A549 (cell line): ENCODE data around the gene PCDHGA6. TPM values are rescaled to one million over a fixed set of nuclear protein-coding genes. Genes with fewer than 3 reads are reported as not detected.
A peak's percentile ranks its signal among the peaks of the same experiment; 100 is the strongest.
"Not testable (repeated sequence)": the region's sequence is repeated elsewhere in the genome, so short reads cannot be mapped to it uniquely, and the experiment has no call there.

ENCODE experiments used
- ATAC-seq, 2 experiments: fragments of 200-7000 bp in 1 of 2; fragments of >200 bp in 1 of 2; cut with Nextera tagmentation in 1 of 2; cut with Tn5 transposase in 1 of 2; 3 replicates each; pipeline versions ENCODE4 v1.8.0 to v1.9.1; 2018 to 2020; ENCODE audit warnings: mild to moderate bottlenecking in 1 of 2, moderate library complexity in 1 of 2
- CTCF ChIA-PET: fragments of 300-600 bp; sonication (Branson Sonifier 250); formaldehyde crosslinking; extraction: SDS; loops from one replicate; lab custom pipeline; 2021; ENCODE audit warnings: antibody characterized with exemption, inconsistent platforms; lab: Yijun Ruan, JAX
- POLR2A ChIA-PET: fragments of 350-600 bp; formaldehyde crosslinking; extraction: SDS; loops from one replicate; lab custom pipeline; 2021; ENCODE audit warnings: antibody characterized with exemption, inconsistent platforms; lab: Yijun Ruan, JAX
- DNase-seq, 2 experiments: peaks; one replicate each; pipeline versions ENCODE4 v3.0.0 to v3.0.0-alpha.2; 2011 to 2016; ENCODE audit warnings: low read depth in 1 of 2, low spot score in 1 of 2
- FAIRE-seq: peaks from 2 replicates; lab custom pipeline; 2011; peaks lifted over from hg19 to GRCh38; lab: Jason Lieb, UNC
- H3K27ac ChIP-seq, 2 experiments: fragments of >200 bp; sonication (Bioruptor Twin); formaldehyde crosslinking; 3 replicates each; pipeline ENCODE4 v1.5.1; 2016 to 2017
- H3K4me1 ChIP-seq: fragments of >200 bp; sonication (Bioruptor Twin); formaldehyde crosslinking; 3 replicates; pipeline ENCODE4 v1.6.1; 2016
- H3K4me2 ChIP-seq: fragments of >200 bp; sonication (Bioruptor Twin); formaldehyde crosslinking; 3 replicates; pipeline ENCODE4 v1.6.1; 2016
- H3K4me3 ChIP-seq: fragments of >200 bp; sonication (Bioruptor Twin); formaldehyde crosslinking; 3 replicates; pipeline ENCODE4 v1.5.1; 2016
- H3K9me3 ChIP-seq: fragments of >200 bp; sonication (Bioruptor Twin); formaldehyde crosslinking; 3 replicates; pipeline ENCODE4 v1.6.1; 2016
- CTCF ChIP-seq: fragments of >200 bp; sonication (Bioruptor Twin); formaldehyde crosslinking; IDR thresholded peaks from 3 replicates; pipeline ENCODE4 v1.5.1; 2016
- E2F6 ChIP-seq: IDR thresholded peaks from 2 replicates; pipeline ENCODE4 v1.6.1; 2012; ENCODE audit warnings: low read depth, borderline replicate concordance
- HES2 ChIP-seq: fragments of >200 bp; sonication (Bioruptor Twin); formaldehyde crosslinking; IDR thresholded peaks from 2 replicates; pipeline ENCODE4 v1.6.1; 2016
- KDM1A ChIP-seq: fragments of 200-600 bp; sonication (generic); IDR thresholded peaks from 2 replicates; pipeline ENCODE4 v1.6.1; 2016; ENCODE audit warnings: low read depth, mild to moderate bottlenecking
- MYC ChIP-seq: IDR thresholded peaks from 2 replicates; pipeline ENCODE4 v1.6.1; 2012; ENCODE audit warnings: mild to moderate bottlenecking, inconsistent platforms, low read length, improper control_type of control experiment, borderline replicate concordance
- NFE2L2 ChIP-seq: fragments of 150-350 bp; conservative IDR thresholded peaks from 2 replicates; pipeline ENCODE4 v1.6.1; 2014; ENCODE audit warnings: low read length
- POLR2A ChIP-seq: IDR thresholded peaks from 2 replicates; pipeline ENCODE4 v1.6.1; 2012; ENCODE audit warnings: mild to moderate bottlenecking, low read length
- RAD21 ChIP-seq, 2 experiments: fragments of >200 bp in 1 of 2; sonication (Bioruptor Twin) in 1 of 2; formaldehyde crosslinking in 1 of 2; IDR thresholded peaks in 1 of 2; conservative IDR thresholded peaks in 1 of 2; 2 replicates in 1 of 2; 3 replicates in 1 of 2; pipeline ENCODE4 v1.6.1; 2012 to 2018; ENCODE audit warnings: inconsistent platforms in 1 of 2
- RNF2 ChIP-seq: fragments of 200-600 bp; sonication (generic); IDR thresholded peaks from 2 replicates; pipeline ENCODE4 v1.6.1; 2016; ENCODE audit warnings: low read depth, mild to moderate bottlenecking, antibody characterized with exemption, moderate library complexity, borderline replicate concordance
- SMC3 ChIP-seq: fragments of >200 bp; sonication (Bioruptor Twin); formaldehyde crosslinking; IDR thresholded peaks from 3 replicates; pipeline ENCODE4 v1.6.1; 2018; ENCODE audit warnings: inconsistent platforms
- SREBF2 ChIP-seq: fragments of 450-650 bp; IDR thresholded peaks from 2 replicates; pipeline ENCODE4 v1.6.1; 2014; ENCODE audit warnings: mild to moderate bottlenecking, moderate library complexity
- ZNF302 ChIP-seq: fragments of 250-450 bp; sonication (Bioruptor Pico); IDR thresholded peaks from 2 replicates; pipeline ENCODE4 v1.9.0; 2021; ENCODE audit warnings: inconsistent platforms, mild to moderate bottlenecking, moderate library complexity
- ZSCAN20 ChIP-seq: fragments of 250-450 bp; sonication (Bioruptor Pico); IDR thresholded peaks from 2 replicates; pipeline ENCODE4 v1.8.0; 2022; ENCODE audit warnings: mild to moderate bottlenecking, moderate library complexity
- WGBS: methylation state at CpG from one replicate; pipeline ENCODE4 v1.1.6; 2017; ENCODE audit errors: missing lambda C conversion rate; 5-methylcytosine and 5-hydroxymethylcytosine counted together
- polyA plus RNA-seq, 4 experiments: library from polyadenylated mRNA; depleted of rRNA in 3 of 4; stranded (reverse); fragments of >200 nt; fragmentation: RNase III in 1 of 4; extraction: RNeasy Plus Mini Kit Qiagen cat#74134 plus additional on column Dnase treatment in 1 of 4; gene quantifications; 2 replicates in 3 of 4; 3 replicates in 1 of 4; pipeline ENCODE4 v1.2.3, GENCODE V29; 2011 to 2017
- TF ChIP-seq, protein P1 (sequence below): IDR thresholded peaks from 2 replicates; pipeline ENCODE4 v1.6.1; 2012

Gene PCDHGA6
- polyA plus RNA-seq, 2 of the 4 experiments (the other 2 are of a cell fraction): 0.23 to 1.0 TPM

DNA sequence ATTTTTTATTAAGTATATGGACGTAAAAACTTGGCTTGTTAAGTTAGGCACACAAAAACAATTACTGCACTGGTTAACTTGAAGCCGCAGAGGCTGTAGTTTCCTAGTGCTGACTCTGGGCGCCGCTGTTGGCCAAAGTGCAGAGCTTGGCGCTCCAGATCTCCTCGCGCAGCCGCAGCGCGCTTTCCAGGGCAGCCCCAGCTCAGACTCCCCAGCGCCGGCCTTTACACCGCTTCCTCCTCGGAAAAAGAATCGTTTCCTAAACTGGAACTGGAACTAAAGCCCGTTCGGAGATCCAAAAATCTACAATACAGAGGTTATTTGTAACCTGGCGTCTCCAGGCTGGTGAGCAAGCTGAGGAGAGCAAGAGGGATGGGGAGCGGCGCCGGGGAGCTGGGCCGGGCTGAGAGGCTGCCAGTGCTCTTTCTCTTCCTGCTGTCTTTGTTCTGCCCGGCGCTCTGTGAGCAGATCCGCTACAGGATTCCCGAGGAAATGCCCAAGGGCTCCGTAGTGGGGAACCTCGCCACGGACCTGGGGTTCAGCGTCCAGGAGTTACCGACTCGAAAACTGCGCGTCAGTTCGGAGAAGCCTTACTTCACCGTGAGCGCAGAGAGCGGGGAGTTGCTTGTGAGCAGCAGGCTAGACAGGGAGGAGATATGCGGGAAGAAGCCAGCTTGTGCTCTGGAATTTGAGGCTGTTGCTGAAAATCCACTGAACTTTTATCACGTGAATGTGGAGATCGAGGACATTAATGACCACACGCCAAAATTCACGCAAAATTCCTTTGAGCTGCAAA lies 24.3 kb downstream of the PCDHGA6 start, which contains the start of gene PCDHGB5:
Gene PCDHGB5 (plus strand): TSS at position 192 of the 796 bp plus-strand sequence. CDS start 181 bp downstream, at position 373.
- POLR2A ChIA-PET: not testable (repeated sequence)
- 38% methylated on average over 26 of the region's 43 CpGs for WGBS
- FAIRE-seq: peak; percentile 28

GRCh38 chr5:141398608-141399007 lies 24.9 kb downstream of the PCDHGA6 start:
- WGBS: 78% methylated on average over 15 of the region's 15 CpGs
- ATAC-seq: no peak
- H3K9me3 ChIP-seq: peaks cover 68% of the 10 kb centered on the region
- ChIA-PET POLR2A (no interaction called here), CTCF (interaction anchor here (1.0 to 3.5 kb wide), 9 partner anchors 14 to 165 kb away, joined by 3 to 28 read pairs (median 7); partner anchors contain the start of genes PCDHGA1, PCDHGA10, PCDHGA7 and TAF7)
- DNase-seq: no peak
- no peak overlapping the region for H3K27ac ChIP-seq
- no peak for FAIRE-seq
- H3K4me3 ChIP-seq: no peak overlapping the region
- no peak for TF ChIP-seq RNF2
- no peak for TF ChIP-seq ZNF302 (CRISPR knock-in tag)
- TF ChIP-seq, protein P1, sequence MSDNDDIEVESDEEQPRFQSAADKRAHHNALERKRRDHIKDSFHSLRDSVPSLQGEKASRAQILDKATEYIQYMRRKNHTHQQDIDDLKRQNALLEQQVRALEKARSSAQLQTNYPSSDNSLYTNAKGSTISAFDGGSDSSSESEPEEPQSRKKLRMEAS: no peak
- TF ChIP-seq MYC: no peak
- no peak for TF ChIP-seq E2F6
- no peak for TF ChIP-seq SREBF2
- no peak for TF ChIP-seq HES2
- no peak for TF ChIP-seq NFE2L2
- TF ChIP-seq ZSCAN20 (CRISPR knock-in tag): no peak
- TF ChIP-seq CTCF: no peak
- no peak for TF ChIP-seq POLR2A
- TF ChIP-seq KDM1A: no peak
- H3K4me2 ChIP-seq: no peak overlapping the region
- H3K4me1 ChIP-seq: no peaks in the 10 kb centered on the region

More for the DNA sequence above, 24.3 kb downstream of the PCDHGA6 start, which contains the start of gene PCDHGB5:
- CTCF ChIA-PET: interaction anchor here (0.5 to 3.5 kb wide), 21 partner anchors 15 to 303 kb away, joined by 3 to 28 read pairs (median 5); partner anchors contain the start of genes PCDHB2, PCDHGA1, PCDHGA10 and PCDHGA7
- peak within 1 kb of the TSS in 1 of 2 experiments; percentile 58; a peak in 1 of 6 replicates for H3K27ac ChIP-seq
- TF ChIP-seq SMC3 (0 out of 3 replicates have a peak, but pooled peaks have one; percentile 28), RAD21 (conservative IDR thresholded peaks at IDR 0.05 in 1 of 2, IDR thresholded peaks at IDR 0.05 in 1 of 2) (peak; percentile 62), CTCF (peak; percentile 44)
- peak within 1 kb of the TSS; percentile 34; the same call in 1 of the 3 replicates for H3K4me2 ChIP-seq
- peaks cover 69% of the 10 kb centered on the region for H3K9me3 ChIP-seq
- not testable (repeated sequence) for H3K4me3 ChIP-seq, H3K4me1 ChIP-seq
- ATAC-seq (peak; percentile 87 to 98), DNase-seq (peak in 1 of 2 experiments; percentile 69)
